K562 (cell line): ENCODE measurements around the gene LRRC71. TPM values are rescaled to one million over a fixed set of nuclear protein-coding genes. Genes with fewer than 3 reads are reported as not detected.

Source experiments
- ATAC-seq: fragments of 200-7000 bp; cut with Tn5 transposase; 3 replicates; pipeline ENCODE4 v1.9.1; 2020; ENCODE audit warnings: moderate library complexity
- BruUV-seq: library from RNA; stranded (reverse); fragments of 400-500 nt; replicated peaks from 2 replicates; lab custom pipeline; 2021; lab: Mats Ljungman, UMichigan
- CTCF ChIA-PET: fragments of 300-600 bp; formaldehyde crosslinking; extraction: SDS; loops from one replicate; lab custom pipeline; 2021; ENCODE audit warnings: low intra/inter-chr PET ratio; lab: Yijun Ruan, JAX
- POLR2A ChIA-PET: fragments of 300-600, 350-650 bp; sonication (Branson Sonifier 250); formaldehyde crosslinking; extraction: SDS; loops from one replicate; lab custom pipeline; 2021; ENCODE audit warnings: antibody characterized with exemption, inconsistent platforms; lab: Yijun Ruan, JAX
- DNase-seq, 4 experiments: peaks; one replicate each; pipeline versions ENCODE4 v3.0.0 to v3.0.0-alpha.2; 2011 to 2018; ENCODE audit warnings: low spot score in 3 of 4, mixed read lengths in 3 of 4; ENCODE audit errors: extremely low read depth in 1 of 4
- FAIRE-seq: peaks from 2 replicates; lab custom pipeline; 2011; peaks lifted over from hg19 to GRCh38; lab: Jason Lieb, UNC
- H2AFZ ChIP-seq: 2 replicates; pipeline ENCODE4 v1.6.0; 2011; ENCODE audit warnings: low read depth, low read length, control low read depth, inconsistent platforms
- H3K27ac ChIP-seq: fragments of 200-600 bp; 3 replicates; pipeline ENCODE4 v1.8.0; 2011; ENCODE audit warnings: low read depth, mild to moderate bottlenecking, control low read depth, inconsistent platforms, low read length, moderate library complexity, mixed read lengths; ENCODE audit errors: extremely low read depth
- H3K27me3 ChIP-seq, 2 experiments: fragments of 300-600 bp in 1 of 2; 2 replicates in 1 of 2; 3 replicates in 1 of 2; pipeline versions ENCODE4 v1.6.0 to v1.8.0; 2011; ENCODE audit warnings: inconsistent platforms in 2 of 2, low read length in 2 of 2, mild to moderate bottlenecking in 1 of 2, mixed read lengths in 1 of 2, moderate library complexity in 1 of 2; ENCODE audit not compliant: control insufficient read depth in 2 of 2, insufficient read depth in 2 of 2
- H3K36me3 ChIP-seq: fragments of 300-600 bp; 3 replicates; pipeline ENCODE4 v1.8.0; 2011; ENCODE audit warnings: mild to moderate bottlenecking, low read length, inconsistent platforms; ENCODE audit not compliant: control insufficient read depth, insufficient read depth
- H3K4me1 ChIP-seq, 2 experiments: fragments of 200-600 bp in 1 of 2; replicated peaks in 1 of 2; 2 replicates in 1 of 2; 3 replicates in 1 of 2; pipeline versions ENCODE4 v1.5.1 to v1.8.0; 2011; ENCODE audit warnings: inconsistent platforms in 2 of 2, low read length in 2 of 2, mild to moderate bottlenecking in 1 of 2, mixed read lengths in 1 of 2, moderate library complexity in 1 of 2; ENCODE audit not compliant: control insufficient read depth in 2 of 2, insufficient read depth in 2 of 2
- H3K4me2 ChIP-seq: 2 replicates; pipeline ENCODE4 v1.6.1; 2011; ENCODE audit warnings: low read length, control low read depth, inconsistent platforms, mixed read lengths; ENCODE audit not compliant: insufficient read depth
- H3K4me3 ChIP-seq: fragments of 200-600 bp; sonication (generic), shearing (Covaris generic); 2 replicates; pipeline ENCODE4 v1.5.1; 2016; ENCODE audit warnings: control low read depth, inconsistent platforms
- H3K79me2 ChIP-seq: fragments of 200-600 bp; 3 replicates; pipeline ENCODE4 v1.8.0; 2011; ENCODE audit warnings: low read length, inconsistent platforms; ENCODE audit not compliant: control insufficient read depth, insufficient read depth
- H3K9ac ChIP-seq, 2 experiments: 2 replicates each; pipeline versions ENCODE4 v1.6.0 to v1.6.1; 2011; ENCODE audit warnings: low read depth in 2 of 2, low read length in 2 of 2, control low read depth in 1 of 2, inconsistent platforms in 1 of 2, mild to moderate bottlenecking in 1 of 2, mixed read lengths in 1 of 2; ENCODE audit not compliant: insufficient read depth in 1 of 2
- H3K9me1 ChIP-seq: one replicate; pipeline ENCODE4 v1.6.0; 2011; ENCODE audit warnings: inconsistent platforms, mild to moderate bottlenecking, low read length, moderate library complexity; ENCODE audit not compliant: control insufficient read depth, insufficient read depth
- H3K9me3 ChIP-seq: replicated peaks from 2 replicates; pipeline ENCODE4 v1.5.1; 2011; ENCODE audit warnings: low read depth, low read length, inconsistent platforms; ENCODE audit not compliant: control insufficient read depth, insufficient read depth
- H4K20me1 ChIP-seq: replicated peaks from 2 replicates; pipeline ENCODE4 v1.6.1; 2011; ENCODE audit warnings: low read length, inconsistent platforms, mixed read lengths; ENCODE audit not compliant: control insufficient read depth, insufficient read depth
- DMBX1 ChIP-seq: fragments of 250-450 bp; sonication (Bioruptor Pico); IDR thresholded peaks from 2 replicates; pipeline ENCODE4 v1.8.0; 2022; ENCODE audit warnings: inconsistent platforms, mild to moderate bottlenecking, moderate library complexity, borderline replicate concordance
- MED1 ChIP-seq: sonication (generic); formaldehyde crosslinking; IDR thresholded peaks from 2 replicates; pipeline ENCODE4 v1.8.1; 2023; ENCODE audit warnings: missing genetic modification reagents, borderline replicate concordance
- NFIC ChIP-seq: fragments of 450-650 bp; IDR thresholded peaks from 2 replicates; pipeline ENCODE4 v1.6.1; 2017; ENCODE audit warnings: mild to moderate bottlenecking, inconsistent platforms
- NKRF ChIP-seq: fragments of 450-650 bp; IDR thresholded peaks from 2 replicates; pipeline ENCODE4 v1.6.1; 2016; ENCODE audit warnings: borderline replicate concordance
- RUNX1 ChIP-seq: sonication (generic); IDR thresholded peaks from 2 replicates; pipeline ENCODE4 v1.6.1; 2016; ENCODE audit warnings: antibody characterized with exemption, low read depth
- SNIP1 ChIP-seq: fragments of 450-650 bp; IDR thresholded peaks from 2 replicates; pipeline ENCODE4 v1.7.1; 2017; ENCODE audit warnings: low read depth, mild to moderate bottlenecking
- SOX6 ChIP-seq: fragments of 450-650 bp; IDR thresholded peaks from 2 replicates; pipeline ENCODE4 v1.6.1; 2014; ENCODE audit warnings: mild to moderate bottlenecking
- THRA ChIP-seq: fragments of 450-650 bp; IDR thresholded peaks from 2 replicates; pipeline ENCODE4 v1.6.1; 2017; ENCODE audit warnings: mild to moderate bottlenecking, moderate library complexity
- WGBS: fragments of 100-300 bp; shearing (Covaris generic); methylation state at CpG from one replicate; pipeline ENCODE4 v1.1.6; 2016; ENCODE audit warnings: low coverage, mixed read lengths; ENCODE audit not compliant: insufficient coverage; ENCODE audit errors: missing lambda C conversion rate; 5-methylcytosine and 5-hydroxymethylcytosine counted together
- in situ Hi-C: fragments of 300-500 bp; cut with MboI; formaldehyde crosslinking; loops from 4 replicates; pipeline ENCODE4 v1.15.0; 2018; ENCODE audit warnings: inconsistent platforms, mixed read lengths
- intact Hi-C: fragments of 100-400 bp; cut with micrococcal nuclease; formaldehyde crosslinking; loops from 2 replicates; pipeline ENCODE4 v1.14.2; 2022
- polyA plus RNA-seq, 8 experiments: library from polyadenylated mRNA; depleted of rRNA in 4 of 8; stranded (reverse) in 5 of 8; unstranded in 3 of 8; fragments of >200 nt; fragmentation: Nextera tagmentation in 2 of 8; fragmentation: Illumina TruSeq in 1 of 8; extraction: Ambion mirVana in 2 of 8; extraction: Trizol in 1 of 8; gene quantifications; 2 replicates each; pipeline versions ENCODE4 v1.2.1 to v1.2.3, GENCODE V29; 2011 to 2014; ENCODE audit warnings: inconsistent platforms in 1 of 8, missing spikeins in 1 of 8
- total RNA-seq, 7 experiments: library from RNA; depleted of rRNA in 6 of 7; stranded (reverse); fragments of >200 nt in 6 of 7; fragmentation: Illumina TruSeq in 2 of 7; extraction: Trizol in 2 of 7; gene quantifications; 2 replicates each; pipeline versions ENCODE4 v1.2.1 to v1.2.3, GENCODE V29; 2011 to 2021; ENCODE audit warnings: low replicate concordance in 1 of 7
- TF ChIP-seq, protein P1 (sequence below): fragments of 250-450 bp; sonication (Bioruptor Pico); IDR thresholded peaks from 2 replicates; pipeline ENCODE4 v1.5.0; 2021

The LRRC71 gene
- total and polyA plus RNA-seq, 9 of the 15 experiments (the other 6 are each of a cell fraction or from before 2014, with no cell fraction given): 0.06 to 1.2 (median 0.51) TPM; not detected in 1

GRCh38 chr1:156887734-156888133 is 32.7 kb upstream of the LRRC71 start:
- intact Hi-C loops (no loop called here), in situ Hi-C loops (no loop called here)
- CTCF ChIA-PET: interaction anchor here (0.6 kb wide), 1 partner anchor 198 kb away, joined by 3 read pairs; no protein-coding TSS in a partner anchor
- H3K9me1 ChIP-seq: no peaks in the 10 kb centered on the region
- DNase-seq (no peak), FAIRE-seq (no peak), ATAC-seq (no peak)
- H3K4me1 ChIP-seq: peaks cover 15% of the 10 kb centered on the region in 2 experiments; a peak in 4 of 5 replicates
- no peaks in the 10 kb centered on the region for H3K9me3 ChIP-seq
- BruUV-seq: no TSS peak
- no peak overlapping the region; a peak in 1 of 4 replicates for H3K9ac ChIP-seq
- H3K27ac ChIP-seq: no peak overlapping the region
- H3K36me3 ChIP-seq: no peaks in the 10 kb centered on the region
- no peaks in the 10 kb centered on the region for H4K20me1 ChIP-seq
- H2AFZ ChIP-seq: no peak overlapping the region
- WGBS: 10% methylated on average over 4 of the region's 6 CpGs
- H3K4me3 ChIP-seq: no peak overlapping the region
- no peak for TF ChIP-seq SNIP1
- no peak for TF ChIP-seq SOX6
- no peak for TF ChIP-seq THRA
- no peak for TF ChIP-seq DMBX1 (CRISPR knock-in tag)
- TF ChIP-seq NFIC: no peak
- TF ChIP-seq, protein P1, sequence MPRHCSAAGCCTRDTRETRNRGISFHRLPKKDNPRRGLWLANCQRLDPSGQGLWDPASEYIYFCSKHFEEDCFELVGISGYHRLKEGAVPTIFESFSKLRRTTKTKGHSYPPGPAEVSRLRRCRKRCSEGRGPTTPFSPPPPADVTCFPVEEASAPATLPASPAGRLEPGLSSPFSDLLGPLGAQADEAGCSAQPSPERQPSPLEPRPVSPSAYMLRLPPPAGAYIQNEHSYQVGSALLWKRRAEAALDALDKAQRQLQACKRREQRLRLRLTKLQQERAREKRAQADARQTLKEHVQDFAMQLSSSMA (CRISPR knock-in tag): no peak
- no peak for TF ChIP-seq MED1 (CRISPR knock-in tag)
- TF ChIP-seq NKRF: no peak
- TF ChIP-seq RUNX1: no peak
- TF ChIP-seq, all 486 proteins: peak for 0
- H3K27me3 ChIP-seq: no peaks in the 10 kb centered on the region
- H3K4me2 ChIP-seq: no peak overlapping the region
- POLR2A ChIA-PET: interaction anchor here (1.1 kb wide), 1 partner anchor 116 kb away, joined by 3 read pairs; no protein-coding TSS in a partner anchor
- no peaks in the 10 kb centered on the region for H3K79me2 ChIP-seq
